Measurements from ENCODE around the gene ITIH3.

The ITIH3 gene

DNA sequence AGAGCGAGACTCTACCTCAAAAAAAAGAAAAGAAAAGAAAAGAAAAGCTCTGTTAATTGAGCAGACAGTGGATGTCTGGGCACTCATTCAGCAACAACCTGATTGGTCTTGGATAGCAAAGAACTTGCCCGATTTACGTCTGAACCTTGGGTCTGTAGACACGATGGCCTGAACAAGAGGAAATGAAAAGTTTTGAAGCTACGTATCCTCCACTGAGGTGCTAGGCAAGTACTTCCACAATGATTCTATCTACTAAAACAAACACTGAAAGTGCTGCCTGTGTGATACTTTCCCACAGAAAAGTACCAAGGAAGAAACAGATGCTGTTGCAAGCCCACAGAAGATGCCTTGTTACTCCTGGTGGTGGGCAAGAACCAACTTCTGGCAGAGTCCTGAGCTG, 62.1 kb downstream of the ITIH3 start:
- in situ Hi-C loops (cut with HindIII; ENCODE audit: low sequenced_read_pairs): no loop called here
- H3K4me3 ChIP-seq (ENCODE audit: low read depth, low read length): no peak overlapping the region
- DNase-seq (ENCODE audit: low read depth): no peak
- TF ChIP-seq, protein P1, sequence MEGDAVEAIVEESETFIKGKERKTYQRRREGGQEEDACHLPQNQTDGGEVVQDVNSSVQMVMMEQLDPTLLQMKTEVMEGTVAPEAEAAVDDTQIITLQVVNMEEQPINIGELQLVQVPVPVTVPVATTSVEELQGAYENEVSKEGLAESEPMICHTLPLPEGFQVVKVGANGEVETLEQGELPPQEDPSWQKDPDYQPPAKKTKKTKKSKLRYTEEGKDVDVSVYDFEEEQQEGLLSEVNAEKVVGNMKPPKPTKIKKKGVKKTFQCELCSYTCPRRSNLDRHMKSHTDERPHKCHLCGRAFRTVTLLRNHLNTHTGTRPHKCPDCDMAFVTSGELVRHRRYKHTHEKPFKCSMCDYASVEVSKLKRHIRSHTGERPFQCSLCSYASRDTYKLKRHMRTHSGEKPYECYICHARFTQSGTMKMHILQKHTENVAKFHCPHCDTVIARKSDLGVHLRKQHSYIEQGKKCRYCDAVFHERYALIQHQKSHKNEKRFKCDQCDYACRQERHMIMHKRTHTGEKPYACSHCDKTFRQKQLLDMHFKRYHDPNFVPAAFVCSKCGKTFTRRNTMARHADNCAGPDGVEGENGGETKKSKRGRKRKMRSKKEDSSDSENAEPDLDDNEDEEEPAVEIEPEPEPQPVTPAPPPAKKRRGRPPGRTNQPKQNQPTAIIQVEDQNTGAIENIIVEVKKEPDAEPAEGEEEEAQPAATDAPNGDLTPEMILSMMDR (IDR thresholded peaks at IDR 0.05; ENCODE audit: low read depth, low read length, missing control alignments): no peak

DNA sequence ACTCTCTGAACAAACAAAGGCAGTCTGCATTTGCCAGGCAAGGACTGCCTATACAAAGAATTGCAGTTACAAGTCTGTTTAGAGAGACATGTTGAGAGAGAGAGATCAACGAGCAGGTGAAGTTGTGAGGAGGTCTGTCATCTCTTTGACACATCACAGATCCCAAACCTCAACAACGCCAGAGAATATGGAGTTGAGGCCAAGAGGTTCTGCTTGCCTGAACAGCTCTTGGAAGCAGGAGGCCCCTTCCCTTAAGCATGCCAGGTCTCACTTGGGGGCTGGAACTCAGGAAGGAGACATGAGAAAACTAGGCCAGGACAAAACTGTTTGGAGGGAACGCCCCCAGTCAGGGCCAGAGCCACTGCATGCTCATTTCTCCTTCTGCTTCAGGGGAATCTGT, 62.5 kb downstream of the ITIH3 start:
- TF ChIP-seq, protein P1 (IDR thresholded peaks at IDR 0.05; ENCODE audit: low read depth, low read length, missing control alignments): no peak
- no peak for DNase-seq (ENCODE audit: low read depth)
- H3K4me3 ChIP-seq (ENCODE audit: low read depth, low read length): no peak overlapping the region
- in situ Hi-C loops (cut with HindIII; ENCODE audit: low sequenced_read_pairs): no loop called here

GRCh38 chr3:52857864-52858263, 63.3 kb downstream of the ITIH3 start:
- H3K4me3 ChIP-seq (ENCODE audit: low read depth, low read length): no peak overlapping the region
- TF ChIP-seq, protein P1 (IDR thresholded peaks at IDR 0.05; ENCODE audit: low read depth, low read length, missing control alignments): no peak
- in situ Hi-C loops (cut with HindIII; ENCODE audit: low sequenced_read_pairs): no loop called here
- DNase-seq (ENCODE audit: low read depth): no peak
